GM18909 (cell line): ENCODE measurements around the gene CYB5A.
"Not testable (repeated sequence)": the region's sequence is repeated elsewhere in the genome, so short reads cannot be mapped to it uniquely, and the experiment has no call there.

ENCODE experiments used
- ATAC-seq: cut with Tn5 transposase; IDR thresholded peaks from one replicate; pipeline ENCODE4 v1.9.1; 2021; ENCODE audit warnings: mild to moderate bottlenecking; ENCODE audit not compliant: unreplicated experiment, poor library complexity

The CYB5A gene

DNA sequence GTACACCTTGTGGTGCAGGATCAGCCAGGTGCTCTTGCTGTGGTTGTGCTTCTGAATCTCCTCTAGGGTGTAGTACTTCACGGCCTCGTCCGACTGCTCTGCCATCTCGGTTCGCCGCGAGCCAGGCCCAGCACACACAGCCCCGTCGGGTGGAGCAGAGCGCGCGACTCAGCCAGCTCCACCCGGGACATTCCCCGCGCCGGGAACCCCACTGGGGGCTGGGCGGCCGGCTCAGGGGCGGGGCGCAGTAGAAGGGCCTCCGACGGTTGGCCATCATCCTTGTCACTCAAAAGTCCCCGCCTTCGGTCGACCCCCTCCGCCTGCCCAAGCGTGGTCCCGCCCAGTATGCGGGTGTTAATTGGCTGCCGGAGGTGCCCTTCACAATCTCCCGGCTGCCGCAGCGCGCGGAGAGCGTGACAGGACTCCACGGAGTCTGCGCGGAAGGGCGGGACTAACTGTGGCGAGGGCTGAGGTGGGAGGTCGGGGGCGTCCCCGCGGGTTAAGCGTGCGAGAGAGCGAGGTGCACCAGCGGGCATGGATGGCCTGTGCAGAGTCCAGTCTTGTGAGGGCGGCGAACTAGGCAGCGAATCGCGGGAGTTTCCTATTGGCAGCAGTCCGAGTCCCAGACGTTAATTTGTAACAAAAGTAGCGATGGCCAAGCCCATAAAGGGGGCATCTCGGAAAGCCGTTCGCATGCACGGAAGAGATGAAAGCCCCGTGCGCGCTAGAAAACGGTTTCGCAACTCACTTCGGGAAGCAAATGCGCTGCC, at the start of gene CYB5A:
Gene CYB5A (minus strand): TSS at position 193 of the 770 bp plus-strand sequence. CDS start 88 bp downstream, at position 105.
- peak; percentile 100 for ATAC-seq

DNA sequence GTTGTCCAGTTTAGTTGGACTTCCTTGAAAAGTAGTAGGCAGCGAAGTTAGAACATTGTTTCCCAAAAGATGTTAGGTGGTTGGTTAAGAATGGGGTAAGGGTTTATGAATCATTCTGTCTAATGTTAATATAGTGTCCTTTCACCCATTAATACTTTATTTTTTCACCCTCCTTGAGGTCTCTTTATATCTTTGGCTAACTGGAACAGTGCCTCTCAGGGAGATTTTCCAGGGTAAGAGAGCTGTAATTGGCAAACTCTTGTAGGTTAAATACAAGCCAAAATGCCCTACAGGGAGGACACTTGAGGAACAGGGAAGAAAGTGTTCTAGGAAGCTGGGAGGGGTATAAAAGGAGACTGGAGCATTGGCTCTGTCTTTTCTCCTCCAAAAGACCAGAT, 46.1 kb upstream of the CYB5A start:
- ATAC-seq = no peak

- no peak for ATAC-seq
These were observed 45.6 kb upstream of the CYB5A start for GRCh38 chr18:74337155-74337911.

DNA sequence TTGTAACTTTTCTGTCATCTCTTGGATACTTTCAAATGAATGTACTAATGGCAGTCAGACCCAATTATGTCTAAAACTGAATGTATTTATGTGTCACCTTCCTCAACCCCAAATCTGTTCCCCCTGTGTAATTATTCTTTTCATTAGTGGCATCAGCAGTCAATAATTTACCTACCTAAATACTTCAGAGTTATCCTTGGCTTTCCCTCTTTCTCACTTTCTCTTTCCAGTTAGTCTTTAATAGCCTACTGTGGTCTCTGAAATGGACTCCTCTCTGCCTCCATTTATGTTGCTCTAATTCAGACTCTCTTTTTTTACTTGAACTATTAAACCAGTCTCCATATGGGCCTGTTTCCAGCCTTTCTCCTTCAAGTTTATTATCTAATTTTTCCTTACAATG, 44.9 kb upstream of the CYB5A start:
- no peak for ATAC-seq

DNA sequence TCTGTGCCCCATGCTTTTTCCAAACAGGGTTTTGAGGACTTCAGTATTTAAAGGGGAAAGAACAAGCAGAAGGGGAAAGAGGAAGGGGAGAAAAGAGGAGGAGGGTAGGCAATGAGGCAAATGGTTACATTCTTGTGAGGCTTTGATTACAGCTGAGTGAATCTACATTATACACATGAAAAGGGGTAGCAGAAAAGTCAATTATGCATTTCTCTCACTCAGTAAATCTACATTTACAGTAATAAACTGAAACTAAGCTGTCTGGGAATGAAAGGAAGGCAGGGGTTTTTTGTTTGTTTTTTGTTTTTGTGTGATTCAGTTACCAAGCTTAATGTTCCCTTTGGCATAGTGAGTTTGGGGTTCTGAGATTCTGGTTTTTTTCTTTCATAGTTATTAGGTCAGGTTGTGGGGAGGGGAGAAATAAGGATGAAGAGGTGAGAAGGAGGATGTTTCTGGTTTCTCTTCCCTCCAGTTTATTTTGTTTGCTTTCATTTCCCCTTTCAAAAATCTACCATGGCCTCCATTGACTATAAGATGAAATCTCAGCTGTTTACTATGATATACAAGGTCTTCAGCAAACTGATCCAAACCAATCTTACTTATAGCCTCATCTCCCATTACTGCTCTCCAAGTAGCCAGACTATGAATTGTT, 42.6 kb upstream of the CYB5A start:
- ATAC-seq = peak; percentile 69

DNA sequence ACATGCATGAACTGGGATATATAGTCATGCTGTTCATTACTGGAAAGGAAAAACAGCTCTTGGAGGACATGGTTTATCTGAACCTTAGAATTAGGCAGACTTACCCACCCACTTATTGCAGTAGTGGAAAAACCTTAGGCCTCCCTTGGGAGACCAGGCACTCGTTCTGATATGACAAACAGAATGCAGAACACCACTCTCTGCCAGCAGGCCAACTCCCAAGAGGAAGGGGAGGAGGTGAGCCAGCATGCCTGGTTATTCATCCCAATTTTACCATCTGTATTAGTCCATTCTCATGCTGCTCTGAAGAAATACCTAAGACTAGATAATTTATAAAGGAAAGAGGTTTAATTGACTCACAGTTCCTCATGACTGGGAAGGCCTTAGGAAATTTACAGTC, 41.3 kb upstream of the CYB5A start:
- no peak for ATAC-seq

DNA sequence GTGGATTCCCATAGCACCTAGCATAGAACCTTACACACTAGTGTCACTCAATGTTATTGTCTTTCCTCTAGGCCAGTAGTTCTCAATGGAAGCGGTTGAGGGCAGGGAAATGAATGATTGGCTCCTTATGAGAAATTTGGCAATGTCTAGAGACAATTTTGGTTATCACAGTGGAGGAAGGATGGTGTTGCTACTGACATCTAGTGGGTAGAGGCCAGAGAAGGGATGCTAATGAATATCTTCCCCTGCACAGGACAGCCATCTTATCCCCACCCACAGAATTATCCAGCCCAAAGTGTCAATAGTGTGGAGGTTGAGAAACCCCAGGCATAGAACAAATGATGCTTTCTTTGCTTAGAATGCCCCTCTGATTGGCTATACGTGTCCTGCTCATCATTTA, 39.6 kb upstream of the CYB5A start:
- ATAC-seq = no peak

DNA sequence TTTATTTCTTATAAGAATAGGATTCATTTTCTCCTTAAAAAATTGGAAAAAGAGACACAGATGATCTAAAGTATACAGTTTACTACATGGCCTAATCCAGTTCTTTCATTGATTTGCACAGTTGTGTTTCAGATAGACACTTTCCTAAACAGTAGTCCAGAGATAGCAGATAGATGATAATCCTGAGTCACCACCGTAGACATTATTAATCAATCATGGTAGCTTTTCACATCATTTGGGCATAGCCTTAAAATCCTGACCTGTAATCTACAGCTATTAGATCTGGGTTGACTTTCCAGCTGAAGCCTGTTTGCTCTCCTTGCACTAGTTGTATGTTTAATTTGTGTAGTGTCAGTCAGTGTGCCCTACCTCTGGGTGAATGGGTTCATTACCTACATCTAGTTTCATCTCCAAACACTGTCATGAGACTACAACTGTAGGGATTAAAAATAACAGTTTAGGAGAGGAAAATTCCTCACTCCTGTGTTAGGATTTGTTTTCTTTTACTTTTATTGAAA, 38.0 kb upstream of the CYB5A start:
- no peak for ATAC-seq

GRCh38 chr18:74328206-74328605, 36.4 kb upstream of the CYB5A start:
- ATAC-seq = no peak

GRCh38 chr18:74326791-74327190, 35.0 kb upstream of the CYB5A start:
- not testable (repeated sequence) for ATAC-seq

DNA sequence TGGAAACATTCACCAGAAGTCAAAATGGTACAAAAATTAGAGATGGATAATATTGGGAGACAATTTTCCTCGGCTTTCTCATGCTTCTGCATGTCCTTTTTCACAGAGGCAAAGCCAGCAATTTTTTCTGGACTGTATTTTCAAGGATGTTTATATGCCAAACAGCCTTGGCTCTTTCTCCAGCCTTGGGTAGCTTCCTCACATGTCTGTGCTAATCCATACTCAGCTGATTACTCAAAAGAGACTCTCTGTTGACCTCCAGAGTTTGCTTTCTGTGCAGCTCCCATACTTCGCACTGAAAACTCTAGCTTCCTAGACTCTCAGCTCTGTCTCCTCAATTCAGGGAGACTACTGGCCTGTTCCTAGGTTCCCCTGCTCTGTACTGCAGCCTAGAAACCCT, 34.5 kb upstream of the CYB5A start:
- no peak for ATAC-seq

DNA sequence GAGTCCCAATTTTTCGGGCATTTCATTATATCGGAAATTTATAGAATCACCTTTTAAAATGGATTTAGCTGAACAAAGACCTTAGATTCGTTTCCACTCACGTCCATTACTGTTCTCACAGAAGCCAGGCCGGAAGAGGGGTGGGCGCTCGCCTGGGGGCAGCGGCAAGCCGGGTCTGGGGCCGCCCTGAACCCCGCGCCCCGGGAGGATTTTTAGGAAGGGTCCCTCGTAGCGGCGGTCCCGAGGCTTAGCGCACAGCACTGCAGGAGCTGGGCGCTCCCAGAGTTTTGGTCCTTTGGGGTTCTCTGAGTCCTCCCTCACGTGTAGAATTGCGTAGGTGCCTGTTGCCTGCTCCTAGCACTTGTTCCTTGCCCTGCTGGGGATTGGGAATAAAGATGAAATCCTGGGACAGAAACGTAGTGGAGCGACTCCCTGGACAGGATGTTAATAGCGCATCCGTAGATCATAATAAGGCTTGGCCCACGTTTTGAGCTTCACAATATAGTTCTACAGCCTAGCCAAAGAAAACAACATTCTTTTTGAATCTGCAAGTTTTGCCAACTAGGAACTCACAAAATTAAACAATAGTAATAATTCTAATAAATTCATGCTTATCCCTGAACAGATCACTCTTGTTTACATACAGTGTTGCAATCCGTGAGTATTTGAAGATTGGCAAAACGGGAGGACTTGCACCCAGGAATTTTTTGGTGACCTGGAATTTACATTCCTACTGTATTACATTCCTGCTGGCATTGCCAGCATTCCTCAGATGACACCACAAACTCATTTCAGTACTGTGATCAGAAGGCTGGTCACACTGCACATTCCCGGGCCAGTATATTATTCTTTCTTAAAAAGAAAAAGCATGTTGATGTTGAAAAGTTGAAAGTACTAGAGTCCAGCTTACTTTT, 24.8 kb upstream of the CYB5A start:
- ATAC-seq = no peak

DNA sequence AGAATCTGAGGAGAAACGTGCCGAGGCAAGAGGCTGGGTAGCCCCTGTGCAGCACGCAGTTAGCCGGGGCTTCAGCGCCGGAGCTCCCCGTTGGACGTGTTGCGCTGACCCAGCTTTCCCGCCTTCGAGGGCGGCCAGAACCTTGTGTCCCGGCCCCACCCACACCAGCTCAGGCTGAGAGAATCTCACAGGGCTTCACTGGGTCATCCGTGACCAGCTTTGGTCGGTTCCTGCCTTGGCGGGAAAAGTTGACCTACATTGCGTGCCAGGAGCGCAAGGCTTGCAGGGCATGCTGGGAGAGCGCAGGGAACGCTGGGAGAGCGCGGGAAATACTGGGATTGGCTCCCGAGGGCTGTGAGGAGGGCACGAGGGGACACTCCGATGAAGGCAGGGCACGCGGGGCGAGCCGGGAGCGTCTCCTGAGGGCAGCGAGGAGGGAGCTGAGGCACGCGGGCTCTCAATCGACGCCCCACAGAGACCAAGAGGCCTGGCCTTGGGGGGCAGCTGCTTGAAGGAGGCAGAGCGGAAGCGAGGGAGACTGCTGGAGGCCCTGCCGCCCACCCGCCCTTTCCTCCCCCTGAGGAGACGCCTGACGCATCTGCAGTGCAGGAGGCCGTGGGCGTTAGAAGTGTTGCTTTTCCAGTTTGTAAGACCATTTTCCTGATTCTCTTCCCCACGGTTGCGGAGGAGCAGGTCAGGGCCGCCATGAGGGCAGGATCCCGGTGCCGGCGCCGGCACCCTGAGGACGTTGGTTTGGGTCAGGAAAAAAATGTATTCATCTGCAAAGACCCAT, 23.9 kb upstream of the CYB5A start, which contains the start of gene C18orf63:
Gene C18orf63 (plus strand): TSS at position 376 of the 793 bp plus-strand sequence. CDS start 2,027 bp downstream, outside the sequence.
- no peak for ATAC-seq

GRCh38 chr18:74314759-74315463, 23.1 kb upstream of the CYB5A start:
- ATAC-seq = no peak

DNA sequence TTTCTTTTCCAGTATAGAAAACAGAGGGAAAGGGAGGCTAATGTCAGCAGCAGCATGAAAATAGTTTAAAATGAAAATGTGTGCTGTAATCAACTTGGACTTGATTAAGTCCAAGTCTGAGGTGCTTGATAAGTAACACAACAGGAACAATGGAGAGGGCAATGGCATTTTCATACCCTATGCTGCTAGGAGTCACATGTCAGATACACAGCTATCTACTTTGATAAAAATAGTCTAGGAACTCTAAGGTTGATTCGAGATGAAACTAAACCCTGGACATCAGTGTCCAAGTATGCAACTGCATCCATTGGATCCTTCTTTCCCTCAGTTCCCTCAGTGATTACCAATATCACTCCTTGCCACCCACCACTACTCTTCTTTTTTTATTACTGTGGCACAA, 19.2 kb upstream of the CYB5A start:
- no peak for ATAC-seq

GRCh38 chr18:74310411-74310810, 18.6 kb upstream of the CYB5A start:
- ATAC-seq = peak; percentile 91

GRCh38 chr18:74303936-74304335, 12.2 kb upstream of the CYB5A start:
- no peak for ATAC-seq

GRCh38 chr18:74303306-74303705, 11.5 kb upstream of the CYB5A start:
- no peak for ATAC-seq
